ENCODE data around the gene BBLN.

The BBLN gene

GRCh38 chr9:128153947-128154695 lies 5.9 kb upstream of the BBLN start:
- H3K4me1 ChIP-seq (ENCODE audit: insufficient read depth, low read length) = peaks cover 3% of the 10 kb centered on the region; the same call in 1 of the 2 replicates
- H3K27ac ChIP-seq (ENCODE audit: low read depth, low read length) = no peak overlapping the region
- no peak overlapping the region for H3K9ac ChIP-seq (ENCODE audit: low read depth, low read length)
- no peaks in the 10 kb centered on the region for H3K27me3 ChIP-seq (ENCODE audit: insufficient read depth, low read length)
- WGBS = 86% methylated on average over 12 of the region's 13 CpGs
- no peak overlapping the region for H3K4me3 ChIP-seq (ENCODE audit: low read length)
- H3K36me3 ChIP-seq (ENCODE audit: insufficient read depth, low read length) = no peaks in the 10 kb centered on the region
- H3K9me3 ChIP-seq (ENCODE audit: insufficient read depth, low read depth, low read length) = no peaks in the 10 kb centered on the region

GRCh38 chr9:128155736-128156500 lies 4.1 kb upstream of the BBLN start:
- no peak overlapping the region for H3K9ac ChIP-seq (ENCODE audit: low read depth, low read length)
- H3K4me3 ChIP-seq (ENCODE audit: low read length) = no peak overlapping the region
- no peaks in the 10 kb centered on the region for H3K4me1 ChIP-seq (ENCODE audit: insufficient read depth, low read length)
- no peaks in the 10 kb centered on the region for H3K27me3 ChIP-seq (ENCODE audit: insufficient read depth, low read length)
- H3K36me3 ChIP-seq (ENCODE audit: insufficient read depth, low read length) = no peaks in the 10 kb centered on the region
- WGBS = 95% methylated on average over 7 of the region's 7 CpGs
- H3K9me3 ChIP-seq (ENCODE audit: insufficient read depth, low read depth, low read length) = no peaks in the 10 kb centered on the region
- H3K27ac ChIP-seq (ENCODE audit: low read depth, low read length) = no peak overlapping the region

GRCh38 chr9:128159522-128159783 lies 612 bp upstream of the BBLN start:
- Histone ChIP-seq H3K27me3 (ENCODE audit: insufficient read depth, low read length) (no peaks in the 10 kb centered on the region), H3K36me3 (ENCODE audit: insufficient read depth, low read length) (peaks cover 27% of the 10 kb centered on the region), H3K4me3 (ENCODE audit: low read length) (peak overlapping the region; percentile 52), H3K9me3 (ENCODE audit: insufficient read depth, low read depth, low read length) (no peaks in the 10 kb centered on the region), H3K9ac (ENCODE audit: low read depth, low read length) (peak overlapping the region; percentile 78), H3K27ac (ENCODE audit: low read depth, low read length) (peak overlapping the region; percentile 74), H3K4me1 (ENCODE audit: insufficient read depth, low read length) (no peaks in the 10 kb centered on the region)
- WGBS = 42% methylated on average over 11 of the region's 11 CpGs

GRCh38 chr9:128160603-128160987 lies 530 bp downstream of the BBLN start:
- Histone ChIP-seq H3K4me3 (ENCODE audit: low read length) (peak overlapping the region; percentile 70), H3K36me3 (ENCODE audit: insufficient read depth, low read length) (peaks cover 34% of the 10 kb centered on the region), H3K27me3 (ENCODE audit: insufficient read depth, low read length) (no peaks in the 10 kb centered on the region), H3K9ac (ENCODE audit: low read depth, low read length) (peak overlapping the region; percentile 85), H3K27ac (ENCODE audit: low read depth, low read length) (peak overlapping the region; percentile 65), H3K9me3 (ENCODE audit: insufficient read depth, low read depth, low read length) (no peaks in the 10 kb centered on the region), H3K4me1 (ENCODE audit: insufficient read depth, low read length) (no peaks in the 10 kb centered on the region)
- WGBS = 1% methylated on average over 23 of the region's 23 CpGs

GRCh38 chr9:128161215-128161902 lies 1.3 kb downstream of the BBLN start:
- peak overlapping the region; percentile 70 for H3K4me3 ChIP-seq (ENCODE audit: low read length)
- H3K36me3 ChIP-seq (ENCODE audit: insufficient read depth, low read length) = peaks cover 41% of the 10 kb centered on the region
- H3K27ac ChIP-seq (ENCODE audit: low read depth, low read length) = no peak overlapping the region
- peak overlapping the region; percentile 85; the same call in 1 of the 2 replicates for H3K9ac ChIP-seq (ENCODE audit: low read depth, low read length)
- no peaks in the 10 kb centered on the region for H3K4me1 ChIP-seq (ENCODE audit: insufficient read depth, low read length)
- no peaks in the 10 kb centered on the region for H3K27me3 ChIP-seq (ENCODE audit: insufficient read depth, low read length)
- no peaks in the 10 kb centered on the region for H3K9me3 ChIP-seq (ENCODE audit: insufficient read depth, low read depth, low read length)
- 94% methylated on average over 12 of the region's 13 CpGs for WGBS

GRCh38 chr9:128162215-128163026 lies 2.4 kb downstream of the BBLN start:
- Histone ChIP-seq H3K27me3 (ENCODE audit: insufficient read depth, low read length) (no peaks in the 10 kb centered on the region), H3K4me1 (ENCODE audit: insufficient read depth, low read length) (no peaks in the 10 kb centered on the region), H3K9me3 (ENCODE audit: insufficient read depth, low read depth, low read length) (no peaks in the 10 kb centered on the region), H3K9ac (ENCODE audit: low read depth, low read length) (no peak overlapping the region), H3K36me3 (ENCODE audit: insufficient read depth, low read length) (peaks cover 52% of the 10 kb centered on the region), H3K27ac (ENCODE audit: low read depth, low read length) (no peak overlapping the region), H3K4me3 (ENCODE audit: low read length) (no peak overlapping the region)
- 92% methylated on average over 10 of the region's 10 CpGs for WGBS

- Histone ChIP-seq H3K4me1 (ENCODE audit: insufficient read depth, low read length) (no peaks in the 10 kb centered on the region), H3K9me3 (ENCODE audit: insufficient read depth, low read depth, low read length) (no peaks in the 10 kb centered on the region), H3K27me3 (ENCODE audit: insufficient read depth, low read length) (no peaks in the 10 kb centered on the region), H3K9ac (ENCODE audit: low read depth, low read length) (no peak overlapping the region), H3K4me3 (ENCODE audit: low read length) (no peak overlapping the region), H3K36me3 (ENCODE audit: insufficient read depth, low read length) (peaks cover 57% of the 10 kb centered on the region), H3K27ac (ENCODE audit: low read depth, low read length) (no peak overlapping the region)
- 96% methylated on average over 6 of the region's 6 CpGs for WGBS
Observed at GRCh38 chr9:128163027-128163515, 3.0 kb downstream of the BBLN start.

- WGBS = 92% methylated on average over 10 of the region's 10 CpGs
- no peak overlapping the region for H3K9ac ChIP-seq (ENCODE audit: low read depth, low read length)
- peaks cover 62% of the 10 kb centered on the region for H3K36me3 ChIP-seq (ENCODE audit: insufficient read depth, low read length)
- no peak overlapping the region for H3K4me3 ChIP-seq (ENCODE audit: low read length)
- H3K27me3 ChIP-seq (ENCODE audit: insufficient read depth, low read length) = no peaks in the 10 kb centered on the region
- no peaks in the 10 kb centered on the region for H3K9me3 ChIP-seq (ENCODE audit: insufficient read depth, low read depth, low read length)
- H3K4me1 ChIP-seq (ENCODE audit: insufficient read depth, low read length) = no peaks in the 10 kb centered on the region
- H3K27ac ChIP-seq (ENCODE audit: low read depth, low read length) = no peak overlapping the region
Observed at GRCh38 chr9:128163523-128164306, 3.6 kb downstream of the BBLN start.

GRCh38 chr9:128164307-128164885 lies 4.3 kb downstream of the BBLN start:
- no peak overlapping the region for H3K4me3 ChIP-seq (ENCODE audit: low read length)
- H3K27ac ChIP-seq (ENCODE audit: low read depth, low read length) = no peak overlapping the region
- no peaks in the 10 kb centered on the region for H3K4me1 ChIP-seq (ENCODE audit: insufficient read depth, low read length)
- H3K27me3 ChIP-seq (ENCODE audit: insufficient read depth, low read length) = no peaks in the 10 kb centered on the region
- H3K9ac ChIP-seq (ENCODE audit: low read depth, low read length) = no peak overlapping the region
- 94% methylated on average over 14 of the region's 14 CpGs for WGBS
- no peaks in the 10 kb centered on the region for H3K9me3 ChIP-seq (ENCODE audit: insufficient read depth, low read depth, low read length)
- H3K36me3 ChIP-seq (ENCODE audit: insufficient read depth, low read length) = peaks cover 68% of the 10 kb centered on the region

GRCh38 chr9:128166169-128166568 lies 6.1 kb downstream of the BBLN start:
- no peak overlapping the region for H3K4me3 ChIP-seq (ENCODE audit: low read length)
- H3K9ac ChIP-seq (ENCODE audit: low read depth, low read length) = no peak overlapping the region
- H3K27ac ChIP-seq (ENCODE audit: low read depth, low read length) = no peak overlapping the region
- peaks cover 78% of the 10 kb centered on the region for H3K36me3 ChIP-seq (ENCODE audit: insufficient read depth, low read length)
- H3K27me3 ChIP-seq (ENCODE audit: insufficient read depth, low read length) = no peaks in the 10 kb centered on the region
- WGBS = 95% methylated on average over 18 of the region's 18 CpGs
- H3K4me1 ChIP-seq (ENCODE audit: insufficient read depth, low read length) = no peaks in the 10 kb centered on the region
- H3K9me3 ChIP-seq (ENCODE audit: insufficient read depth, low read depth, low read length) = no peaks in the 10 kb centered on the region
